Fibroblast of skin of left biceps (primary cell): Measurements from ENCODE around the gene OBSCN.
A peak's percentile ranks its signal among the peaks of the same experiment; 100 is the strongest.

Experiments used
- DNase-seq, 2 experiments: peaks; one replicate each; pipeline ENCODE4 v3.0.0-alpha.2; 2013; ENCODE audit warnings: low read depth in 2 of 2

The OBSCN gene

DNA sequence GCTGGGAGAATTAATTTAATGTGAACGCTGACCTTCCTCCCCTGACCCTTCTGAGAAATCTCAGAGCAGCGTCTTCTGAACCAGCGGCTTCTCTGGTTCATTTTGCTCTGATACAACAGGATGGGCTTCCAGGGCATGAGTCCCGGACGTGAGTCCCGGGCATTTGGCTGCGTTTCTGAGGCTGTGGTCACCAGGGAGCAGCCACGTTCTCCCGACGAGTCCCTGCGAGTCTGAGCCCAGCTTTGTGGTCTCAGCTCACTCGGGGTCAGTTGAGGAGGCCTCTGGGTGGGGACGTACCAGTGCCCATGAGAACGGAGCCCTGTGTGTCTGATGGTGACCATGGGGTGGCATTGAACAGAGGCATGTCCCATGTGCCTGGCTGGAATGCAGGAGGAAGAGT is 17.7 kb upstream of the OBSCN start:
- DNase-seq, result no peak

DNA sequence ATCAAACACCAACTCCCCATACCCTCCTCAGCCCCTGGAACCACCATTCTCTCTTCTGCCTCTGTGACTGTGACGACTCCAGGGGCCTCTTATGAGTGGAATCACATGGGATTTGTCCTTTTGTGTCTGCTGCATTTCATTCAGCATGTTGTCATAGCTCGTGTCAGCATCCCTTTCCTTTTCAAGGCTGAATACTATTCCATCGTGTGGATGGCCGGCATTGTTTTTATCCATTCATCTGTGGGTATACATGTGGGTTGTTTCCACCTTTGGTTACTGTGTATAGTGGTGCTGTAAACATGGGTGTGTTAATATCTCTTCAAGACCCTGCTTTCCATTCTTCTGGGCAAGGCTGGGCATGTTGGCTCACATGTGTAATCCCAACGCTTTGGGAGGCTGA is 17.1 kb upstream of the OBSCN start:
- DNase-seq, result no peak

- DNase-seq, result no peak
Measured at GRCh38 chr1:228194436-228194835, 13.4 kb upstream of the OBSCN start.

DNA sequence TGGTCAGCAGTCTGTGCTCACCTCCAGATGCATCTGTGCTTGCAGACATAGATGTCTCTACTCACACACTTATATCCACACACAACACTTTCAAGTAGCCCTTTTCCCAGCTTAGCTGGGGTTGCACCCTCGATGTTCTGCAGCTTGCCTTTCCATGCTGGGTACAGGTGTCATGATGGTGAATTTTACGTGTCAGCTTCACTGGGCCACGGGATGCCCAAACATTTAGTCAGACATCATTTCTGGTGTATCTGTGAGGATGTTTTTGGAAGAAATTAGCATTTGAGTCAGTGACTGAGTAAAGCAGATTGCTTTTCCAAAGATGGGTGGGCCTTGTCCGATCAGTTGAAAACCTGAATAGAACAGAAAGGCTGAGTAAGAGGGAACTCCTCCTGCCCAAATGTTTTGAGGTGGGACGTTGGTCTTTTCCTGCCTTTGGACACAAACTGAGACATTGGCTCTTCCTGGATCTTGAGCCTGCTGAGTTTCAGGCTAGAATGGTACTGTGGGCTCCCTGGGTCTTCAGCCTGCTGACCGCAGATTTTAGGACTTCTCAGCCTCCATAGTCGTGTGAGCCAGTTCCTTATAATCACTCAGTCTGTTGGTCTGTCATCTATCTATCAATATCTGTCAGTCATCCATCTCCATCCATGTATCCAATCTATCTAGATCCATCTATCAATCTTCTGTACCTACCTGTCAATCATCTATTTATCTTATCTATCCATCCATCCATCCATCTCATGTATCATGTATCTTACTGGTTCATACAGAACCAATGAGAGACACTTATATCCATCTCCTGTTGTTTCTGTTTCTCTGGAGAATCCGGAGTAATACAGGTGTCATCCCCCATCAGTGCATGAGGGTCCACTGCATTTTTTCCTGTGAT is 12.7 kb upstream of the OBSCN start:
- no peak for DNase-seq

DNA sequence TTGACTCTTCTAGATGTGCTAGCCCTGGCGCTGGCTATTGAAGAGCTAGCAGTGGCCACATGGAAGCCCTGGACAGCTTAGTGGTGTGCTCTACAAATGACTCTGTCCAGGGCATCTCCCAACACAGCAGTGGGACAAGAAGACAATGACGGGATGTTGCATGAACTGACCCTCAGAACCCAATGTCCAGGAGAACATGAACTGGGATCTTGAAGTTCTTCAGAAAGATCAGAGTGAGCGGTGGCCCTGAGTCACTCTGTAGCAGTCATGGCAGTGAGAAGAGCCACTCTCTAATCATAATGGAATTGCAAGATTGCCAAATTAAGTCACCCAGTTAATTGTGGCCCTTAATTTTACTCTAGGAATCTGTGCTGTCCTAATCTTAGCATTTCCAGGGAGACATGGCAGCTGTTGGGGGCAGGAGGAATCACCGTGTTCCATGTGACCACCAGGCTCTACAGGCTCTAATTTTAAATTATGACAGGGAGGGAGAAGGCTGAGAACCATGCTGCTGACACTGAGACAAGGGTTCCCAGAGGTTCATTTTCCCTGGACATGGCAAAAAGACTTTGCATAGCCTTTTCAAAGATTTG is 10.2 kb upstream of the OBSCN start:
- DNase-seq, result no peak

- DNase-seq, result no peak
Measured at GRCh38 chr1:228198977-228199590, 8.8 kb upstream of the OBSCN start.

- no peak for DNase-seq
Measured at GRCh38 chr1:228204958-228205357, 2.9 kb upstream of the OBSCN start.

GRCh38 chr1:228205526-228206436 is 2.1 kb upstream of the OBSCN start:
- DNase-seq, result no peak

- DNase-seq, result no peak
Measured at GRCh38 chr1:228206582-228207351, 1.1 kb upstream of the OBSCN start.

DNA sequence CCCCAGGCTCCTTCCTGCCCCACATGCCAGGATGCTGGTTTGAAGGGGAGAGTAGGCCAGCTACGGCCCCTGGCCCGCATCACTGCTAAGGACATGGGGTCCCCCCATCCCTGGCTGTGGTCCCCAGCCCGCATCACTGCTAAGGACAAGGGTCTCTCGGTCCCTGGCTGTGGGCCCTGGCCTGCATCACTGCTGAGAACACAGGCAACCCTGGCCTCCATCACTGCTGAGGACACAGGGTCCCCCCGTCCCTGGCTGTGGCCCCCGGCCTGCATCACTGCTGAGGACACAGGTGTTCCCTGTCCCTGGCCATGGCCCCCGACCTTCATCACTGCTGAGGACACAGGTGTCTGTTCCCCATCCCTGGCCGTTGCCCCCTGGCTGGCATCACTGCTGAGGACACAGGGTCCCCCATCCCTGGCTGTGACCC is 448 bp upstream of the OBSCN start:
- DNase-seq, result no peak

DNA sequence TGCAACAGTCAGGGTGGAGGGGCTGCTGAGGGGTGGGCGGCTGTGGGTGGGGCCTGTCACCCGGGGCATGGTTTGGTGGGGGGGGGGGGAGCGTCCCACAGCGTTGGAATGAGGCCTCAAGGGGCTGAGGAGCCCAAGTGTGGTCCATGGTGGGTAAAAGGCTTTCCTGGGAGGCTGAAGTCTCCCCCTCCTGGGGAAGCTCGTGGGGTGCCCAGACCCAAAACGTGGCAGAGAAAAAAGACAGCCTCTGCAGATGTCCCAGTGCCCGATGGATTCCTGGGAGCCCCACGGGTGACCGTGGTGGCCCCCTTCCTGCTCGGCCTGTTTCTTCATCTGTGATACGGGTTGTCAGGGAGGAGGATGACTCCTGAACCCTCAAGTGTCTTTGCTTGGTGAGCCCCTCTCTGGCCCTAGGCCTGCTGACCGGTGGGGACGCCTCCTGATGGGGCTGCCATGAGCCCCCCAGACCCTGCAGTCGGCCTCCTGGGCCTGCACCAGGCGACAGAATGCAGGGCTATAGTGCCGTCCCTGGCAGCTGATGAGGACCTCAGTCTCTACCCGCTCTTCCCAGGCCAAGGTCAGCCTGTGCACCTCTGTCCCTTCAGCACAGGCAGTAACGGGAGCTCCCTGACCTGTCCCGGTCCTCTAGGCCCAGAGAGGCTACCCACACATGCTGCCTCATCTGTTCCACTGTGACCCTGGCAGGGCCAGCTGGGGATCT is 1.1 kb downstream of the OBSCN start:
- no peak for DNase-seq

- DNase-seq, result no peak
Measured at GRCh38 chr1:228209657-228210056, 1.8 kb downstream of the OBSCN start.

- no peak for DNase-seq
Measured at GRCh38 chr1:228210076-228210651, 2.3 kb downstream of the OBSCN start.

DNA sequence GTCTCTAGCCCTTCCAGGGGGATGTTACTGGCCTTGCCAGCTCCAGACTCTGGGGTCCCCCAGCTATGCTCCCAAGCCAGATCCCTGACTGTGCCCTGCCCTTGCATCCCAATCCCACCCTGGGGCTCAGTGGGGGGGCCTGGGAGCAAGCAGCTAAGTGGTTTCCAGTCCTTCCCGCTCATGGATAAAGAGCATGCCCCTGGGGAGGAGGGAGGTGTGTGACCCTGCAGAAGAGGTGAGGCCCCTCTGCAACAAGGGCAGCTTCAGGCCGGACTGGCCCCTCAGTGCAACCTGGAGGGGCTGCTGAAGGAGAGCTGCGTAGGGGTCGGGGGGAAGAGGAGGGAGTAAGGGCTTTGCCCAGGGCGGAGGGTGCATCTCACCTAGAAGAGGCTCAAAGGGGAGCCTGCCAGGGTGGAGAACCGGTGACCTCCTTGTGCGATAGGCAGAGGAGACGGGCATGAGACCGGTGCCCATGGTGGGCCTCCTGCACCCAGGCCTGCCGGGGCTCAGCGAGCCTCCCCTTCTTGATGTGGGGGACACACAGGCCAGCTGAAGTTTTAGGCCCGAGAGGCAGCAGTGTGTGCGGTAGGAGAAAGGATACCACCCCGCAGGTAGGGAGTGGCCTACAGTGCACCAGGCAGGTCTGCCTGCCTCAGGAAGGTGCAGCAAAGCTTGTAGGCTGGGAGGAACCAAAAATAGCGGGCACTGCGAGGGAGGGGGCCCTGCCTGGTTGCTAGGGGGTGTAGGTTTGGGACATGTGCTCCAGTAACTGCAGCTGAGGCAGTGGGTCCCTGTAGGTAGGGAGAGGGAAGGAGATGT is 3.1 kb downstream of the OBSCN start:
- DNase-seq, result no peak

DNA sequence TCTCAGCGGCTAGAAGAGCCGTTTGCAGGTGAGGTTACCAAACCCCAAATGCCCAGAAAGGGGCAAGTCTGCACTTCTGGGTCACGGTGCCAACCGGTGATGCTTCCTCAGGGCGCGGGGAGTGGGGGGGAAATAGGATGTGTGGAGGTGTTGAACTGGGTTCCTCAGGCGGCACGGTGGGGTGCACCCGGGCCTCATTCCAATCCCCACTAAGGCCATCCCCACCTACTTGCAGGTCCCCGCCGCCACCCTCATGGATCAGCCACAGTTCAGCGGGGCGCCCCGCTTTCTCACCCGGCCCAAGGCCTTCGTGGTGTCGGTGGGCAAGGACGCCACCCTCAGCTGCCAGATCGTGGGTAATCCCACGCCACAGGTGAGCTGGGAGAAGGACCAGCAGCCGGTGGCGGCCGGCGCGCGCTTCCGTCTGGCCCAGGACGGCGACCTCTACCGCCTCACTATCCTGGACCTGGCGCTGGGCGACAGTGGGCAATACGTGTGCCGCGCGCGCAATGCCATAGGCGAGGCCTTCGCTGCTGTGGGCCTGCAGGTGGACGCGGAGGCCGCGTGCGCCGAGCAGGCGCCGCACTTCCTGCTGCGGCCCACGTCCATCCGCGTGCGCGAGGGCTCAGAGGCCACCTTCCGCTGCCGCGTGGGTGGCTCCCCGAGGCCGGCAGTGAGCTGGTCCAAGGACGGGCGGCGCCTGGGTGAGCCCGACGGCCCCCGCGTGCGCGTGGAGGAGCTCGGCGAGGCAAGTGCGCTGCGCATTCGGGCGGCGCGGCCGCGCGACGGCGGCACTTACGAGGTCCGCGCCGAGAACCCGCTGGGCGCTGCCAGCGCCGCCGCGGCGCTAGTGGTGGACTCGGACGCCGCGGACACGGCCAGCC is 3.9 kb downstream of the OBSCN start:
- no peak for DNase-seq

DNA sequence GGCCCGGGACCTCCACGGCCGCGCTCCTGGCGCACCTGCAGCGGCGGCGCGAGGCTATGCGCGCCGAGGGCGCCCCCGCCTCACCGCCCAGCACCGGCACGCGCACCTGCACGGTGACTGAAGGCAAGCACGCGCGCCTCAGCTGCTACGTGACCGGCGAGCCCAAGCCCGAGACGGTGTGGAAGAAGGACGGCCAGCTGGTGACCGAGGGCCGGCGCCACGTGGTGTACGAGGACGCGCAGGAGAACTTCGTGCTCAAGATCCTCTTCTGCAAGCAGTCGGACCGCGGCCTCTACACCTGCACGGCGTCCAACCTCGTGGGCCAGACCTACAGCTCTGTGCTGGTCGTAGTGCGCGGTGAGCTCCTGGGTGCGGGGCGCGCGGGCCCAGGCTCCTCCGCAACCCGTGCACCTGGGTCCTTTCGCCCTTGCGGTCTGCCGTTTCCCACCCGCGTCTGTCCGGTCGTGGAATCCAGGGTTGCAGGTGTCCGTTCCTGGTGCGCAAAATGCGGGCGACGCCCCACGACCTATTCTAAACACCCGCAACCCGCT is 4.6 kb downstream of the OBSCN start:
- DNase-seq, result no peak

DNA sequence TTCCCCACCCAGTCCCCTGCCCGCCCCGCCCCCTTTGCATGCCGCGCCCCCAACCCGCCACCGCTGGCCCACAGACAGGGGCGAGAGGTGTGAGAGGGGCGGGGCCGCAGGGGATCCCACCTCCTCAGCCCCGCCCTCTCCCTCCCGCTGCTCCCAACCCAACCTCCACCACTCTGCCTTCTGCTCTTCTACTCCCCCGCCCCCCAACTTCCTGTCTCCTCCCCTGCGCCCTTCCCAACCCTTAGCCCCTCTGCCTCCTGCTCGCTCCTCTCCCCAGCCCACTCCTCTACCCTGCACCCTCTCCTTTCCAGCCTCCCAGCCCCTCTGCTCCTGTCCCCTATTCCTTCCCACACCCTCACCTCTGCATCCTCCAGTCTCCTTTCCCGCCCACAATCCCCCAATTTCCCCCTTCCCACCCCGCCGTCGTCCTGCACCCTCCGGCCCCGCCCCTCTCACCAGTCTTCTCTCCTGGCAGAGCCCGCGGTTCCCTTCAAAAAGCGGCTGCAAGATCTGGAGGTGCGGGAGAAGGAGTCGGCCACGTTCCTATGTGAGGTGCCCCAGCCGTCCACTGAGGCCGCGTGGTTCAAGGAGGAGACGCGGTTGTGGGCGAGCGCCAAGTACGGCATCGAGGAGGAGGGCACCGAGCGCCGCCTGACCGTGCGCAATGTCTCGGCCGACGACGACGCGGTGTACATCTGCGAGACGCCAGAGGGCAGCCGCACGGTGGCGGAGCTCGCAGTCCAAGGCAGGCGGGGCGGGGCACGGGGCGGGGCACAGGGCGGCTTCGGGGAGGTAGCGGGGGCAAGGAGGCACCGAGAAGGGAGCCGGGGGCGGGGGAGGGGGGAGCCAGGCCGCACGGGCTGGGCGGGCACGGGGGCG is 5.4 kb downstream of the OBSCN start:
- DNase-seq, result peak; percentile 19 to 39
